Renal pelvis (tissue), 4 donors: ENCODE data around the gene BCAS3. TPM values are rescaled to one million over a fixed set of nuclear protein-coding genes. Genes with fewer than 3 reads are reported as not detected.
"Not testable (repeated sequence)": the region's sequence is repeated elsewhere in the genome, so short reads cannot be mapped to it uniquely, and the experiment has no call there.

Experiments used
- DNase-seq: peaks from one replicate; pipeline ENCODE4 v3.0.0-alpha.2; 2013
- polyA plus RNA-seq, 3 donors: library from polyadenylated mRNA; unstranded; fragments of 120-200 nt; gene quantifications; one replicate each; pipeline ENCODE4 v1.2.1, GENCODE V29; 2013; ENCODE audit not compliant: insufficient read length in 3 of 3

BCAS3 gene
- polyA plus RNA-seq, 3 donors = 30.1 to 34.5 (median 32.6) TPM

- no peak for DNase-seq
These were observed 13.6 kb upstream of the BCAS3 start for GRCh38 chr17:60664022-60664421.

- DNase-seq = no peak
These were observed 12.0 kb upstream of the BCAS3 start for GRCh38 chr17:60665602-60666001.

GRCh38 chr17:60668741-60669140, 8.9 kb upstream of the BCAS3 start:
- DNase-seq = not testable (repeated sequence)

- DNase-seq = no peak
These were observed 6.2 kb upstream of the BCAS3 start for GRCh38 chr17:60671482-60671881.

GRCh38 chr17:60674637-60675036, 3.0 kb upstream of the BCAS3 start:
- not testable (repeated sequence) for DNase-seq

GRCh38 chr17:60675997-60676396, 1.7 kb upstream of the BCAS3 start:
- DNase-seq = no peak

- DNase-seq = no peak
These were observed 818 bp upstream of the BCAS3 start for GRCh38 chr17:60676758-60677307.

- no peak for DNase-seq
These were observed 430 bp downstream of the BCAS3 start for GRCh38 chr17:60678118-60678444.

- no peak for DNase-seq
These were observed 1.6 kb downstream of the BCAS3 start for GRCh38 chr17:60679287-60679686.

GRCh38 chr17:60680754-60681153, 3.1 kb downstream of the BCAS3 start:
- no peak for DNase-seq

- no peak for DNase-seq
These were observed 7.8 kb downstream of the BCAS3 start for GRCh38 chr17:60685437-60685836.

- DNase-seq = no peak
These were observed 18.3 kb downstream of the BCAS3 start for GRCh38 chr17:60695960-60696359.

GRCh38 chr17:60699090-60699489, 21.4 kb downstream of the BCAS3 start:
- DNase-seq = no peak

- no peak for DNase-seq
These were observed 26.5 kb downstream of the BCAS3 start for GRCh38 chr17:60704170-60704569.

GRCh38 chr17:60712675-60713074, 35.0 kb downstream of the BCAS3 start:
- DNase-seq = no peak

- DNase-seq = no peak
These were observed 36.0 kb downstream of the BCAS3 start for GRCh38 chr17:60713608-60714007.

GRCh38 chr17:60716766-60717165, 39.1 kb downstream of the BCAS3 start:
- no peak for DNase-seq

GRCh38 chr17:60717814-60718213, 40.2 kb downstream of the BCAS3 start:
- no peak for DNase-seq

- DNase-seq = peak; percentile 68
These were observed 43.3 kb downstream of the BCAS3 start for GRCh38 chr17:60720763-60721531.

GRCh38 chr17:60724647-60725046, 47.0 kb downstream of the BCAS3 start:
- no peak for DNase-seq

GRCh38 chr17:60729854-60730253, 52.2 kb downstream of the BCAS3 start:
- DNase-seq = no peak

- no peak for DNase-seq
These were observed 52.6 kb downstream of the BCAS3 start for GRCh38 chr17:60730273-60730672.

GRCh38 chr17:60738287-60738686, 60.6 kb downstream of the BCAS3 start:
- DNase-seq = no peak

GRCh38 chr17:60740584-60740983, 62.9 kb downstream of the BCAS3 start:
- no peak for DNase-seq
